Spleen (tissue), 7 donors: ENCODE results near the gene ARF6.

Source experiments
- POLR2A ChIP-seq, 3 donors: fragments of 450-650 bp; IDR thresholded peaks; one replicate each; pipeline ENCODE4 v1.5.1; 2017; ENCODE audit warnings: antibody characterized with exemption in 3 of 3, mild to moderate bottlenecking in 1 of 3
- POLR2AphosphoS5 ChIP-seq, 3 donors: sonication (generic); formaldehyde crosslinking; IDR thresholded peaks; one replicate each; pipeline ENCODE4 v1.5.1; 2017; ENCODE audit warnings: antibody characterized with exemption in 3 of 3
- TF ChIP-seq, protein P1 (sequence below), 11 experiments: fragments of 200-600 bp in 7 of 11; fragments of 450-650 bp in 4 of 11; sonication (generic) in 4 of 11; IDR thresholded peaks in 8 of 11; conservative IDR thresholded peaks in 3 of 11; 1 replicate in 7 of 11; 2 replicates in 4 of 11; pipeline versions ENCODE4 v1.4.0 to v1.8.0; 2016 to 2021; ENCODE audit warnings: antibody characterized with exemption in 11 of 11, inconsistent platforms in 4 of 11, mild to moderate bottlenecking in 1 of 11
- donor health status: DM: no; HTN: no; CAD: no; lungs with moderate emphysema.
- donor health status: DM: no; HTN: no; CAD: no.
- donor health status: DM: no; HTN: no; CAD: no.

DNA sequence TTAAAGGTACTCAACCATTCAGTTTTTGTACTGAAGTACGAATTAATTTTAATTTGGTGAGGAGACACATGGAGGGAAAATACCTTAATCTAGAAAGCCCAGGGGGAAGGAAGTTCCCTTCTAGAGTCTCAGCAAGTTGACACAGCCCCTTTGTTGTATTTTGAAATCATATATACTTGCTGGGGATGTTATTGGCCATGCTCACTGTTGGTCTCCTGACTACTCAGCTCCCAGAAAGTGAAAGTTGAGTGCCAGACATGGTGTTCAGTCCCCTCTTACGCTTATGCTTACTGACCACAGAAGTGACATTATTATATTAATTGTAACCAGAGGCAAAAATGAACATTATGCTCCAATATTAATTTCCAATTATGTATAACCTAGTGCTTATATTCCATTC is 28.1 kb downstream of the ARF6 start:
- TF ChIP-seq, protein P1, sequence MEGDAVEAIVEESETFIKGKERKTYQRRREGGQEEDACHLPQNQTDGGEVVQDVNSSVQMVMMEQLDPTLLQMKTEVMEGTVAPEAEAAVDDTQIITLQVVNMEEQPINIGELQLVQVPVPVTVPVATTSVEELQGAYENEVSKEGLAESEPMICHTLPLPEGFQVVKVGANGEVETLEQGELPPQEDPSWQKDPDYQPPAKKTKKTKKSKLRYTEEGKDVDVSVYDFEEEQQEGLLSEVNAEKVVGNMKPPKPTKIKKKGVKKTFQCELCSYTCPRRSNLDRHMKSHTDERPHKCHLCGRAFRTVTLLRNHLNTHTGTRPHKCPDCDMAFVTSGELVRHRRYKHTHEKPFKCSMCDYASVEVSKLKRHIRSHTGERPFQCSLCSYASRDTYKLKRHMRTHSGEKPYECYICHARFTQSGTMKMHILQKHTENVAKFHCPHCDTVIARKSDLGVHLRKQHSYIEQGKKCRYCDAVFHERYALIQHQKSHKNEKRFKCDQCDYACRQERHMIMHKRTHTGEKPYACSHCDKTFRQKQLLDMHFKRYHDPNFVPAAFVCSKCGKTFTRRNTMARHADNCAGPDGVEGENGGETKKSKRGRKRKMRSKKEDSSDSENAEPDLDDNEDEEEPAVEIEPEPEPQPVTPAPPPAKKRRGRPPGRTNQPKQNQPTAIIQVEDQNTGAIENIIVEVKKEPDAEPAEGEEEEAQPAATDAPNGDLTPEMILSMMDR (IDR thresholded peaks at IDR 0.05 in 8 of 11, conservative IDR thresholded peaks at IDR 0.05 in 3 of 11), result no peak
- TF ChIP-seq POLR2A (IDR thresholded peaks at IDR 0.05) (no peak), POLR2AphosphoS5 (IDR thresholded peaks at IDR 0.05) (no peak)
